IMR-90 (cell line): Measurements from ENCODE around the gene SBK2. TPM values are rescaled to one million over a fixed set of nuclear protein-coding genes. Genes with fewer than 3 reads are reported as not detected.
A peak's percentile ranks its signal among the peaks of the same experiment; 100 is the strongest.

Source experiments
- ATAC-seq: fragments of 200-7000 bp; cut with Tn5 transposase; 2 replicates; pipeline ENCODE4 v1.9.1; 2020; ENCODE audit warnings: low read depth, mild to moderate bottlenecking, moderate library complexity
- BruUV-seq: library from RNA; stranded (reverse); fragments of 400-500 nt; replicated peaks from 2 replicates; lab custom pipeline; 2021; lab: Mats Ljungman, UMichigan
- CTCF ChIA-PET: fragments of 300-600 bp; formaldehyde crosslinking; extraction: SDS; loops from one replicate; lab custom pipeline; 2021; ENCODE audit warnings: antibody characterized with exemption; lab: Yijun Ruan, JAX
- POLR2A ChIA-PET: fragments of 300-600 bp; sonication (Branson Sonifier 250); formaldehyde crosslinking; loops from one replicate; lab custom pipeline; 2022; ENCODE audit warnings: antibody characterized with exemption; ENCODE audit not compliant: unreplicated experiment; lab: Charles Lee
- DNase-seq: peaks from one replicate; pipeline ENCODE4 v3.0.0; 2013
- H2AFZ ChIP-seq: replicated peaks from 2 replicates; pipeline ENCODE3; 2013; ENCODE audit warnings: low read length, mild to moderate bottlenecking; ENCODE audit not compliant: poor library complexity
- H2AK5ac ChIP-seq: 2 replicates; pipeline ENCODE4 v1.6.1; 2013; ENCODE audit warnings: low read depth, low read length, inconsistent platforms
- H2AK9ac ChIP-seq: replicated peaks from 2 replicates; pipeline ENCODE3; 2013; ENCODE audit warnings: mild to moderate bottlenecking, low read depth, low read length, moderate library complexity; ENCODE audit not compliant: poor library complexity
- H2BK120ac ChIP-seq: 2 replicates; pipeline ENCODE4 v1.6.1; 2013; ENCODE audit warnings: low read depth, low read length, inconsistent platforms
- H2BK15ac ChIP-seq: 3 replicates; pipeline ENCODE4 v1.6.1; 2013; ENCODE audit warnings: low read depth, low read length, inconsistent platforms
- H2BK20ac ChIP-seq: 2 replicates; pipeline ENCODE4 v1.6.1; 2013; ENCODE audit warnings: low read depth, mild to moderate bottlenecking, inconsistent platforms, low read length, moderate library complexity
- H2BK5ac ChIP-seq: 2 replicates; pipeline ENCODE4 v1.6.1; 2013; ENCODE audit warnings: mild to moderate bottlenecking, low read depth, low read length, inconsistent platforms; ENCODE audit not compliant: poor library complexity, severe bottlenecking
- H3K14ac ChIP-seq: replicated peaks from 2 replicates; pipeline ENCODE4 v1.6.1; 2013; ENCODE audit warnings: low read depth, low read length, inconsistent platforms
- H3K18ac ChIP-seq: 2 replicates; pipeline ENCODE4 v1.6.1; 2013; ENCODE audit warnings: low read depth, low read length, control low read depth
- H3K23ac ChIP-seq: 2 replicates; pipeline ENCODE4 v1.6.1; 2013; ENCODE audit warnings: low read depth, low read length, inconsistent platforms
- H3K27ac ChIP-seq: 2 replicates; pipeline ENCODE4 v1.5.1; 2013; ENCODE audit warnings: mild to moderate bottlenecking, control low read depth, low read length; ENCODE audit not compliant: insufficient read depth
- H3K27me3 ChIP-seq: 2 replicates; pipeline ENCODE4 v1.6.1; 2013; ENCODE audit warnings: low read length; ENCODE audit not compliant: control insufficient read depth, insufficient read depth
- H3K36me3 ChIP-seq: 2 replicates; pipeline ENCODE4 v1.6.1; 2013; ENCODE audit warnings: low read length, mixed read lengths; ENCODE audit not compliant: control insufficient read depth, insufficient read depth
- H3K4ac ChIP-seq: 2 replicates; pipeline ENCODE4 v1.6.1; 2013; ENCODE audit warnings: low read depth, low read length, inconsistent platforms
- H3K4me1 ChIP-seq: 2 replicates; pipeline ENCODE4 v1.6.1; 2013; ENCODE audit warnings: low read length, mixed read lengths; ENCODE audit not compliant: control insufficient read depth, insufficient read depth
- H3K4me2 ChIP-seq: 2 replicates; pipeline ENCODE4 v1.6.1; 2013; ENCODE audit warnings: low read depth, mild to moderate bottlenecking, control low read depth, low read length, moderate library complexity
- H3K4me3 ChIP-seq: 2 replicates; pipeline ENCODE4 v1.5.1; 2013; ENCODE audit warnings: low read depth, mild to moderate bottlenecking, control low read depth, low read length, moderate library complexity; ENCODE audit not compliant: insufficient read depth
- H3K56ac ChIP-seq: 2 replicates; pipeline ENCODE4 v1.6.1; 2013; ENCODE audit warnings: low read length, inconsistent platforms; ENCODE audit not compliant: insufficient read depth; ENCODE audit errors: extremely low read depth
- H3K79me1 ChIP-seq, 2 experiments: 2 replicates each; pipeline ENCODE4 v1.6.1; 2013; ENCODE audit warnings: low read length in 2 of 2, inconsistent platforms in 1 of 2, low read depth in 1 of 2
- H3K9ac ChIP-seq: 2 replicates; pipeline ENCODE4 v1.6.1; 2013; ENCODE audit warnings: low read depth, low read length, control low read depth
- H3K9me1 ChIP-seq: 2 replicates; pipeline ENCODE4 v1.6.1; 2013; ENCODE audit warnings: low read length, inconsistent platforms; ENCODE audit not compliant: insufficient read depth
- H3K9me3 ChIP-seq: 2 replicates; pipeline ENCODE4 v1.6.1; 2013; ENCODE audit warnings: low read length; ENCODE audit not compliant: control insufficient read depth, insufficient read depth
- H4K20me1 ChIP-seq: 2 replicates; pipeline ENCODE4 v1.6.1; 2013; ENCODE audit warnings: low read length, inconsistent platforms; ENCODE audit not compliant: insufficient read depth
- H4K5ac ChIP-seq: 2 replicates; pipeline ENCODE4 v1.6.1; 2013; ENCODE audit warnings: mild to moderate bottlenecking, low read depth, low read length, control low read depth
- H4K8ac ChIP-seq, 2 experiments: 2 replicates each; pipeline ENCODE4 v1.6.1; 2013; ENCODE audit warnings: low read depth in 2 of 2, low read length in 2 of 2, control low read depth in 1 of 2, inconsistent platforms in 1 of 2
- H4K91ac ChIP-seq: 2 replicates; pipeline ENCODE4 v1.6.1; 2013; ENCODE audit warnings: low read depth, low read length, inconsistent platforms; ENCODE audit not compliant: insufficient read depth
- MAFK ChIP-seq: IDR thresholded peaks from 2 replicates; pipeline ENCODE4 v1.6.1; 2012; ENCODE audit warnings: low read depth, low read length, improper control_type of control experiment
- MAZ ChIP-seq: IDR thresholded peaks from 2 replicates; pipeline ENCODE4 v1.6.1; 2012; ENCODE audit warnings: low read depth, mild to moderate bottlenecking, low read length, improper control_type of control experiment, moderate library complexity, borderline replicate concordance
- RAD21 ChIP-seq: IDR thresholded peaks from 2 replicates; pipeline ENCODE4 v1.6.1; 2012; ENCODE audit warnings: low read length, improper control_type of control experiment
- WGBS, 2 experiments: methylation state at CpG; one replicate each; pipeline versions ENCODE4 v1.1.5 to v1.1.7; 2013; ENCODE audit warnings: missing lambda C conversion rate in 2 of 2; ENCODE audit not compliant: insufficient read length in 1 of 2; ENCODE audit errors: extremely low coverage in 2 of 2; 5-methylcytosine and 5-hydroxymethylcytosine counted together
- dilution Hi-C: fragments of 300-500 bp; cut with HindIII; formaldehyde crosslinking; loops from one replicate; pipeline ENCODE4 v1.14.3; 2018; ENCODE audit warnings: low sequenced_read_pairs; ENCODE audit not compliant: unreplicated experiment
- in situ Hi-C: fragments of 300-500 bp; cut with MboI; formaldehyde crosslinking; loops from 3 replicates; pipeline ENCODE4 v1.14.3; 2019; ENCODE audit warnings: low sequenced_read_pairs, inconsistent platforms, mixed read lengths
- intact Hi-C: fragments of 100-400 bp; cut with micrococcal nuclease; formaldehyde crosslinking; loops from 2 replicates; pipeline ENCODE4 v1.10.0; 2022
- polyA plus RNA-seq, 3 experiments: library from polyadenylated mRNA; depleted of rRNA; stranded (reverse); fragments of >200 nt; gene quantifications; 2 replicates each; pipeline ENCODE4 v1.2.3, GENCODE V29; 2012; ENCODE audit warnings: low replicate concordance in 1 of 3
- total RNA-seq: library from RNA; depleted of rRNA; stranded (reverse); fragments of >200 nt; gene quantifications from 2 replicates; pipeline ENCODE4 v1.2.3, GENCODE V29; 2012

The SBK2 gene
- total and polyA plus RNA-seq, 2 of the 4 experiments (the other 2 are of a cell fraction) = 0.48 TPM; not detected in 1

- peak within 1 kb of the TSS; percentile 96 for H3K56ac ChIP-seq
- no TSS peak for BruUV-seq
- ATAC-seq (peak; percentile 86), DNase-seq (peak; percentile 91)
- H3K79me1 ChIP-seq = peaks cover 8 to 26% of the 10 kb centered on the region in 2 experiments
- dilution Hi-C loops (no loop called here), intact Hi-C loops (loop anchor here (2.0 kb wide), 2 partner anchors 28 to 64 kb away; no protein-coding TSS in a partner anchor), in situ Hi-C loops (no loop called here)
- H3K27me3 ChIP-seq = no peaks in the 10 kb centered on the region
- H3K14ac ChIP-seq = peak within 1 kb of the TSS; percentile 94
- 0 out of 2 replicates have a peak within 1 kb of the TSS, but pooled peaks have one; percentile 41 for H2BK120ac ChIP-seq
- POLR2A ChIA-PET = interaction anchor here (1.3 kb wide), 1 partner anchor 19 kb away, joined by 8 read pairs; the partner anchor contains the start of genes FIZ1 and ZNF524
- peak within 1 kb of the TSS; percentile 92 for H2AK5ac ChIP-seq
- peak within 1 kb of the TSS; percentile 86 for H3K23ac ChIP-seq
- no CpG with 5 or more reads among the region's 24 CpGs for WGBS, 2 experiments
- peaks cover 14% of the 10 kb centered on the region for H3K36me3 ChIP-seq
- H4K5ac ChIP-seq = peak within 1 kb of the TSS; percentile 95
- H3K18ac ChIP-seq = peak within 1 kb of the TSS; percentile 80
- H3K9me1 ChIP-seq = peaks cover 7% of the 10 kb centered on the region
- peak within 1 kb of the TSS; percentile 98 for H3K9ac ChIP-seq
- H4K20me1 ChIP-seq = no peaks in the 10 kb centered on the region; the same call in 1 of the 2 replicates
- H2BK15ac ChIP-seq = no peak within 1 kb of the TSS; the same call in 2 of the 3 replicates
- H3K4ac ChIP-seq = peak within 1 kb of the TSS; percentile 97
- peak within 1 kb of the TSS; percentile 99 for H3K27ac ChIP-seq
- peak within 1 kb of the TSS; percentile 97 for H2AK9ac ChIP-seq
- H4K8ac ChIP-seq = peak within 1 kb of the TSS; percentile 97 to 100
- peak within 1 kb of the TSS; percentile 87 for H3K4me3 ChIP-seq
- H2BK5ac ChIP-seq = peak within 1 kb of the TSS; percentile 80
- H4K91ac ChIP-seq = peak within 1 kb of the TSS; percentile 88
- H2AFZ ChIP-seq = peak within 1 kb of the TSS; percentile 96
- CTCF ChIA-PET = no interaction called here
- H3K9me3 ChIP-seq = no peaks in the 10 kb centered on the region
- peak; percentile 97 for TF ChIP-seq MAZ
- TF ChIP-seq RAD21 = peak; percentile 25; the same call in 1 of the 2 replicates
- TF ChIP-seq MAFK = no peak
- no peak within 1 kb of the TSS for H2BK20ac ChIP-seq
- peak within 1 kb of the TSS; percentile 98 for H3K4me2 ChIP-seq
- H3K4me1 ChIP-seq = peaks cover 6% of the 10 kb centered on the region; the same call in 1 of the 2 replicates
Observed at GRCh38 chr19:55580628-55581144, 43.8 kb upstream of the SBK2 start, which contains the start of gene ZNF579. ZNF579 (minus strand) TSS chr19:55580848; CDS start chr19:55579639, 1,209 bp downstream.
